ENCODE measurements around the gene CSTPP1. TPM values are rescaled to one million over a fixed set of nuclear protein-coding genes. Genes with fewer than 3 reads are reported as not detected.

Gene CSTPP1
- total RNA-seq, 5 donors from 2014 or later (not counting 1 experiment from before 2014, with no cell fraction given) = 13.3 to 16.9 (median 15.0) TPM

GRCh38 chr11:47035108-47035507 lies 98.5 kb downstream of the CSTPP1 start:
- CTCF ChIA-PET = no interaction called here
- 85% methylated on average over 4 of the region's 5 CpGs for WGBS (ENCODE audit: insufficient coverage)

GRCh38 chr11:47044119-47044518 lies 107.6 kb downstream of the CSTPP1 start:
- no peak for ATAC-seq (replicated peaks in 1 of 4)
- POLR2A ChIA-PET = no interaction called here
- no peak overlapping the region for H3K27ac Mint-ChIP-seq

More at GRCh38 chr11:47035108-47035507, 98.5 kb downstream of the CSTPP1 start:
- no peaks in the 10 kb centered on the region for H3K9me3 ChIP-seq
- Mint-ChIP-seq H3K4me1 (no peaks in the 10 kb centered on the region), H3K27ac (no peak overlapping the region), H3K9me3 (no peaks in the 10 kb centered on the region), H3K36me3 (peaks cover 12% of the 10 kb centered on the region), H3K4me3 (no peak overlapping the region), H3K27me3 (no peaks in the 10 kb centered on the region)
- DNase-seq = peak in 1 of 35 experiments; percentile 1
- no peaks in the 10 kb centered on the region for H3K4me1 ChIP-seq (ENCODE audit: control insufficient read depth in 1 of 2, extremely low read depth in 1 of 2, insufficient read depth in 2 of 2, low read length in 2 of 2)
- no peaks in the 10 kb centered on the region for H3K36me3 ChIP-seq (ENCODE audit: control insufficient read depth in 2 of 2, extremely low read depth in 1 of 2, insufficient read depth in 1 of 2, low read length in 1 of 2)
- no peaks in the 10 kb centered on the region for H3K27me3 ChIP-seq (replicated peaks in 1 of 2; ENCODE audit: control insufficient read depth in 2 of 2, extremely low read depth in 1 of 2, insufficient read depth in 2 of 2, low read length in 1 of 2)
- no peak overlapping the region for H3K27ac ChIP-seq (ENCODE audit: low read length)
- POLR2A ChIA-PET = no interaction called here
- H3K4me3 ChIP-seq (ENCODE audit: control insufficient read depth in 1 of 2, extremely low read depth in 1 of 2, low read length in 1 of 2) = no peak overlapping the region
- no peak for ATAC-seq (replicated peaks in 1 of 4)

GRCh38 chr11:47047972-47048371 lies 111.4 kb downstream of the CSTPP1 start:
- WGBS (ENCODE audit: insufficient coverage) = no CpG with 5 or more reads among the region's 1 CpG
- H3K36me3 ChIP-seq (ENCODE audit: control insufficient read depth in 2 of 2, extremely low read depth in 1 of 2, insufficient read depth in 1 of 2, low read length in 1 of 2) = peaks cover 0 to 4% of the 10 kb centered on the region in 2 donors
- Mint-ChIP-seq H3K36me3 (peaks cover 11% of the 10 kb centered on the region), H3K27ac (no peak overlapping the region), H3K9me3 (no peaks in the 10 kb centered on the region), H3K27me3 (no peaks in the 10 kb centered on the region), H3K4me3 (no peak overlapping the region), H3K4me1 (no peaks in the 10 kb centered on the region)
- no peaks in the 10 kb centered on the region for H3K9me3 ChIP-seq
- no peak overlapping the region for H3K4me3 ChIP-seq (ENCODE audit: control insufficient read depth in 1 of 2, extremely low read depth in 1 of 2, low read length in 1 of 2)
- ATAC-seq (replicated peaks in 1 of 4) (no peak), DNase-seq (no peak)
- POLR2A ChIA-PET = no interaction called here
- H3K27ac ChIP-seq (ENCODE audit: low read length) = no peak overlapping the region
- H3K27me3 ChIP-seq (replicated peaks in 1 of 2; ENCODE audit: control insufficient read depth in 2 of 2, extremely low read depth in 1 of 2, insufficient read depth in 2 of 2, low read length in 1 of 2) = no peaks in the 10 kb centered on the region
- H3K4me1 ChIP-seq (ENCODE audit: control insufficient read depth in 1 of 2, extremely low read depth in 1 of 2, insufficient read depth in 2 of 2, low read length in 2 of 2) = no peaks in the 10 kb centered on the region
- CTCF ChIA-PET = no interaction called here

More at GRCh38 chr11:47044119-47044518, 107.6 kb downstream of the CSTPP1 start:
- no CpG with 5 or more reads among the region's 6 CpGs for WGBS (ENCODE audit: insufficient coverage)
- no peak overlapping the region for H3K27ac ChIP-seq (ENCODE audit: low read length)
- H3K4me1 ChIP-seq (ENCODE audit: control insufficient read depth in 1 of 2, extremely low read depth in 1 of 2, insufficient read depth in 2 of 2, low read length in 2 of 2) = no peaks in the 10 kb centered on the region
- no peaks in the 10 kb centered on the region for H3K27me3 ChIP-seq (replicated peaks in 1 of 2; ENCODE audit: control insufficient read depth in 2 of 2, extremely low read depth in 1 of 2, insufficient read depth in 2 of 2, low read length in 1 of 2)
- no peaks in the 10 kb centered on the region for H3K9me3 ChIP-seq
- DNase-seq = no peak
- no peaks in the 10 kb centered on the region for H3K4me1 Mint-ChIP-seq
- H3K27me3 Mint-ChIP-seq = no peaks in the 10 kb centered on the region
- no peak overlapping the region for H3K4me3 ChIP-seq (ENCODE audit: control insufficient read depth in 1 of 2, extremely low read depth in 1 of 2, low read length in 1 of 2)
- H3K4me3 Mint-ChIP-seq = no peak overlapping the region
- CTCF ChIA-PET = no interaction called here
- H3K36me3 Mint-ChIP-seq = no peaks in the 10 kb centered on the region
- H3K36me3 ChIP-seq (ENCODE audit: control insufficient read depth in 2 of 2, extremely low read depth in 1 of 2, insufficient read depth in 1 of 2, low read length in 1 of 2) = no peaks in the 10 kb centered on the region
- no peaks in the 10 kb centered on the region for H3K9me3 Mint-ChIP-seq

- Mint-ChIP-seq H3K9me3 (no peaks in the 10 kb centered on the region), H3K27me3 (no peaks in the 10 kb centered on the region), H3K36me3 (peaks cover 20% of the 10 kb centered on the region), H3K27ac (no peak overlapping the region), H3K4me1 (no peaks in the 10 kb centered on the region), H3K4me3 (no peak overlapping the region)
- no peak for ATAC-seq (replicated peaks in 1 of 4)
- H3K4me1 ChIP-seq (ENCODE audit: control insufficient read depth in 1 of 2, extremely low read depth in 1 of 2, insufficient read depth in 2 of 2, low read length in 2 of 2) = no peaks in the 10 kb centered on the region
- no peak for DNase-seq
- no peak overlapping the region for H3K4me3 ChIP-seq (ENCODE audit: control insufficient read depth in 1 of 2, extremely low read depth in 1 of 2, low read length in 1 of 2)
- WGBS (ENCODE audit: insufficient coverage) = no CpG with 5 or more reads among the region's 1 CpG
- H3K9me3 ChIP-seq = no peaks in the 10 kb centered on the region
- POLR2A ChIA-PET = no interaction called here
- no peaks in the 10 kb centered on the region for H3K27me3 ChIP-seq (replicated peaks in 1 of 2; ENCODE audit: control insufficient read depth in 2 of 2, extremely low read depth in 1 of 2, insufficient read depth in 2 of 2, low read length in 1 of 2)
- CTCF ChIA-PET = no interaction called here
- H3K36me3 ChIP-seq (ENCODE audit: control insufficient read depth in 2 of 2, extremely low read depth in 1 of 2, insufficient read depth in 1 of 2, low read length in 1 of 2) = peaks cover 0 to 6% of the 10 kb centered on the region in 2 donors
- H3K27ac ChIP-seq (ENCODE audit: low read length) = no peak overlapping the region
These were observed 113.7 kb downstream of the CSTPP1 start for GRCh38 chr11:47050284-47050683.

- Mint-ChIP-seq H3K4me3 (no peak overlapping the region), H3K9me3 (no peaks in the 10 kb centered on the region), H3K27ac (no peak overlapping the region), H3K36me3 (peaks cover 28% of the 10 kb centered on the region), H3K27me3 (no peaks in the 10 kb centered on the region), H3K4me1 (no peaks in the 10 kb centered on the region)
- no peak overlapping the region for H3K4me3 ChIP-seq (ENCODE audit: control insufficient read depth in 1 of 2, extremely low read depth in 1 of 2, low read length in 1 of 2)
- H3K9me3 ChIP-seq = no peaks in the 10 kb centered on the region
- H3K4me1 ChIP-seq (ENCODE audit: control insufficient read depth in 1 of 2, extremely low read depth in 1 of 2, insufficient read depth in 2 of 2, low read length in 2 of 2) = no peaks in the 10 kb centered on the region
- ATAC-seq (replicated peaks in 1 of 4) (no peak), DNase-seq (no peak)
- no peaks in the 10 kb centered on the region for H3K27me3 ChIP-seq (replicated peaks in 1 of 2; ENCODE audit: control insufficient read depth in 2 of 2, extremely low read depth in 1 of 2, insufficient read depth in 2 of 2, low read length in 1 of 2)
- CTCF ChIA-PET = no interaction called here
- POLR2A ChIA-PET = no interaction called here
- H3K36me3 ChIP-seq (ENCODE audit: control insufficient read depth in 2 of 2, extremely low read depth in 1 of 2, insufficient read depth in 1 of 2, low read length in 1 of 2) = peaks cover 0 to 6% of the 10 kb centered on the region in 2 donors
- no peak overlapping the region for H3K27ac ChIP-seq (ENCODE audit: low read length)
- no CpG with 5 or more reads among the region's 1 CpG for WGBS (ENCODE audit: insufficient coverage)
These were observed 114.7 kb downstream of the CSTPP1 start for GRCh38 chr11:47051217-47051616.

GRCh38 chr11:47052165-47052564 lies 115.6 kb downstream of the CSTPP1 start:
- no peaks in the 10 kb centered on the region for H3K4me1 Mint-ChIP-seq
- no peak overlapping the region for H3K4me3 ChIP-seq (ENCODE audit: control insufficient read depth in 1 of 2, extremely low read depth in 1 of 2, low read length in 1 of 2)
- no peaks in the 10 kb centered on the region for H3K27me3 ChIP-seq (replicated peaks in 1 of 2; ENCODE audit: control insufficient read depth in 2 of 2, extremely low read depth in 1 of 2, insufficient read depth in 2 of 2, low read length in 1 of 2)
- H3K36me3 Mint-ChIP-seq = peaks cover 32% of the 10 kb centered on the region
- ATAC-seq (replicated peaks in 1 of 4) = no peak
- H3K9me3 ChIP-seq = no peaks in the 10 kb centered on the region
- CTCF ChIA-PET = no interaction called here
- H3K9me3 Mint-ChIP-seq = no peaks in the 10 kb centered on the region
- H3K27ac Mint-ChIP-seq = no peak overlapping the region
- no peak overlapping the region for H3K27ac ChIP-seq (ENCODE audit: low read length)
- peaks cover 0 to 6% of the 10 kb centered on the region in 2 donors for H3K36me3 ChIP-seq (ENCODE audit: control insufficient read depth in 2 of 2, extremely low read depth in 1 of 2, insufficient read depth in 1 of 2, low read length in 1 of 2)
- POLR2A ChIA-PET = no interaction called here
- WGBS (ENCODE audit: insufficient coverage) = 93% methylated on average over 5 of the region's 7 CpGs
- DNase-seq = no peak
- no peaks in the 10 kb centered on the region for H3K4me1 ChIP-seq (ENCODE audit: control insufficient read depth in 1 of 2, extremely low read depth in 1 of 2, insufficient read depth in 2 of 2, low read length in 2 of 2)
- H3K27me3 Mint-ChIP-seq = no peaks in the 10 kb centered on the region
- no peak overlapping the region for H3K4me3 Mint-ChIP-seq

- CTCF ChIA-PET = no interaction called here
- no peak overlapping the region for H3K27ac Mint-ChIP-seq
- ATAC-seq (replicated peaks in 1 of 4) = no peak
These were observed 116.0 kb downstream of the CSTPP1 start for GRCh38 chr11:47052576-47052975.

More at GRCh38 chr11:47052576-47052975, 116.0 kb downstream of the CSTPP1 start:
- Mint-ChIP-seq H3K4me3 (no peak overlapping the region), H3K4me1 (no peaks in the 10 kb centered on the region), H3K36me3 (peaks cover 36% of the 10 kb centered on the region), H3K9me3 (peaks cover 0 to 4% (median 3%) of the 10 kb centered on the region in 3 donors), H3K27me3 (no peaks in the 10 kb centered on the region)
- Histone ChIP-seq H3K9me3 (no peaks in the 10 kb centered on the region), H3K27me3 (replicated peaks in 1 of 2; ENCODE audit: control insufficient read depth in 2 of 2, extremely low read depth in 1 of 2, insufficient read depth in 2 of 2, low read length in 1 of 2) (no peaks in the 10 kb centered on the region), H3K4me1 (ENCODE audit: control insufficient read depth in 1 of 2, extremely low read depth in 1 of 2, insufficient read depth in 2 of 2, low read length in 2 of 2) (no peaks in the 10 kb centered on the region), H3K27ac (ENCODE audit: low read length) (no peak overlapping the region), H3K4me3 (ENCODE audit: control insufficient read depth in 1 of 2, extremely low read depth in 1 of 2, low read length in 1 of 2) (no peak overlapping the region), H3K36me3 (ENCODE audit: control insufficient read depth in 2 of 2, extremely low read depth in 1 of 2, insufficient read depth in 1 of 2, low read length in 1 of 2) (peaks cover 2 to 6% of the 10 kb centered on the region in 2 donors)
- POLR2A ChIA-PET = no interaction called here
- DNase-seq = no peak

Measured in T-cell (primary cell).